Spleen (tissue), 7 donors: ENCODE measurements around the gene MMP25.

Experiments used
- POLR2A ChIP-seq, 3 donors: fragments of 450-650 bp; IDR thresholded peaks; one replicate each; pipeline ENCODE4 v1.5.1; 2017; ENCODE audit warnings: antibody characterized with exemption in 3 of 3, mild to moderate bottlenecking in 1 of 3
- POLR2AphosphoS5 ChIP-seq, 3 donors: sonication (generic); formaldehyde crosslinking; IDR thresholded peaks; one replicate each; pipeline ENCODE4 v1.5.1; 2017; ENCODE audit warnings: antibody characterized with exemption in 3 of 3
- TF ChIP-seq, protein P1 (sequence below), 11 experiments: fragments of 200-600 bp in 7 of 11; fragments of 450-650 bp in 4 of 11; sonication (generic) in 4 of 11; IDR thresholded peaks in 8 of 11; conservative IDR thresholded peaks in 3 of 11; 1 replicate in 7 of 11; 2 replicates in 4 of 11; pipeline versions ENCODE4 v1.4.0 to v1.8.0; 2016 to 2021; ENCODE audit warnings: antibody characterized with exemption in 11 of 11, inconsistent platforms in 4 of 11, mild to moderate bottlenecking in 1 of 11
- donor health status: DM: no; HTN: no; CAD: no; lungs with moderate emphysema.
- donor health status: DM: no; HTN: no; CAD: no.
- donor health status: DM: no; HTN: no; CAD: no.

DNA sequence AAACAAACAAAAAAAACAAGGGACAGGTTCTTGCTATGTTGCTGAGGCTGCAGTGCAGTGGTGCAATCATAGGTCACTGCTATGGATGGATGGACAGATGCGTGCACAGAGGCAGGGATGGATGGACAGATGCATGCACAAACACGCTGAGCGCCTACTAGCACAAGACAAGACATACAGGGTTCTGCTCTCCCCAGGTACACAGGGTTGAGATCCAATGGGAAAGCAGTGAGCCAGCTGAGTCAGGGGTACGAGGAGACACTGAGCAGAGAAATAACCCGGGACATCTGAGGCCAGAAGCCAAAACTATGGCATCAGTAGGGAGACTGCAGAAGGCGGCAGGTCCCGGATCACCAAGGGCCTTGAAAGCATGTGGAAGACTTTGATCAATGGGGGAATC lies 25.3 kb downstream of the MMP25 start:
- TF ChIP-seq, protein P1, sequence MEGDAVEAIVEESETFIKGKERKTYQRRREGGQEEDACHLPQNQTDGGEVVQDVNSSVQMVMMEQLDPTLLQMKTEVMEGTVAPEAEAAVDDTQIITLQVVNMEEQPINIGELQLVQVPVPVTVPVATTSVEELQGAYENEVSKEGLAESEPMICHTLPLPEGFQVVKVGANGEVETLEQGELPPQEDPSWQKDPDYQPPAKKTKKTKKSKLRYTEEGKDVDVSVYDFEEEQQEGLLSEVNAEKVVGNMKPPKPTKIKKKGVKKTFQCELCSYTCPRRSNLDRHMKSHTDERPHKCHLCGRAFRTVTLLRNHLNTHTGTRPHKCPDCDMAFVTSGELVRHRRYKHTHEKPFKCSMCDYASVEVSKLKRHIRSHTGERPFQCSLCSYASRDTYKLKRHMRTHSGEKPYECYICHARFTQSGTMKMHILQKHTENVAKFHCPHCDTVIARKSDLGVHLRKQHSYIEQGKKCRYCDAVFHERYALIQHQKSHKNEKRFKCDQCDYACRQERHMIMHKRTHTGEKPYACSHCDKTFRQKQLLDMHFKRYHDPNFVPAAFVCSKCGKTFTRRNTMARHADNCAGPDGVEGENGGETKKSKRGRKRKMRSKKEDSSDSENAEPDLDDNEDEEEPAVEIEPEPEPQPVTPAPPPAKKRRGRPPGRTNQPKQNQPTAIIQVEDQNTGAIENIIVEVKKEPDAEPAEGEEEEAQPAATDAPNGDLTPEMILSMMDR (IDR thresholded peaks at IDR 0.05 in 8 of 11, conservative IDR thresholded peaks at IDR 0.05 in 3 of 11): no peak
- TF ChIP-seq POLR2A (IDR thresholded peaks at IDR 0.05): no peak
- TF ChIP-seq POLR2AphosphoS5 (IDR thresholded peaks at IDR 0.05): peak in 2 of 3 donors; percentile 20 to 38
